PC-3 (cell line): ENCODE measurements around the gene LRRC41.

Experiments
- EZH2 ChIP-seq: fragments of 300-600 bp; sonication (generic); IDR thresholded peaks from one replicate; pipeline ENCODE4 v1.6.1; 2017; ENCODE audit warnings: antibody characterized with exemption, mild to moderate bottlenecking, low read length; ENCODE audit not compliant: unreplicated experiment
- EZH2phosphoT487 ChIP-seq: fragments of 300-600 bp; sonication (generic); IDR thresholded peaks from 2 replicates; pipeline ENCODE4 v1.6.1; 2018; ENCODE audit warnings: mild to moderate bottlenecking, antibody characterized with exemption, low read length, borderline replicate concordance
- TF ChIP-seq, protein P1 (sequence below): fragments of 300-600 bp; sonication (generic); conservative IDR thresholded peaks from 2 replicates; pipeline ENCODE4 v1.5.1; 2017; ENCODE audit warnings: antibody characterized with exemption, low read depth, mild to moderate bottlenecking, low read length

DNA sequence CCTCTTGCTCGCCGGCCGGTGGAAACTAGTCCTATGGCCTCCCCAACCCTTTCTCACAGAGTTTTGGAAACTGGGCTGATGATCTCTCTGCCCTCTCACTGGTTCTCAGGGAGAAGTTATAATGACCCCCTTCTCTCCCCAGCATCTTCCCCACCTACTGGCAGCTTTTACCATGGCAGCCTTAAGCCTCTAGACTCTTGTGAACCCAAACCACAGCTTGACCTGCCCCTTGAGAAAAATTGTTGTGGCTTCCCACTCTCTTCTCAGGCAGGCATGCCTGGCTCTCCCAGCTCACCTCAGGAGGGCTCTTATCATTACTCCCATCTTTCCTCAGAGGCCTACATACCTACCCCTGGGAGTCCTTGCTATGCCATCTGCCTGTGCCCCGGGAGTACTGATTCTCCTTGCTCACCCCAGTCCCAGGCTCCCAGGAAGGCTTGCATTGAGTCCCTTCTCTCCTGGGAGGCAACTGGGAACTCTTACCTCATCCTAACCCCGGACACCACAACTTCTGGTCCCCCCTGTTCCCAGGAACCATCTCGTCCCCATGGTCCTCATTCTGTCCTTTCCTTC lies 38.8 kb upstream of the LRRC41 start:
- TF ChIP-seq, protein P1, sequence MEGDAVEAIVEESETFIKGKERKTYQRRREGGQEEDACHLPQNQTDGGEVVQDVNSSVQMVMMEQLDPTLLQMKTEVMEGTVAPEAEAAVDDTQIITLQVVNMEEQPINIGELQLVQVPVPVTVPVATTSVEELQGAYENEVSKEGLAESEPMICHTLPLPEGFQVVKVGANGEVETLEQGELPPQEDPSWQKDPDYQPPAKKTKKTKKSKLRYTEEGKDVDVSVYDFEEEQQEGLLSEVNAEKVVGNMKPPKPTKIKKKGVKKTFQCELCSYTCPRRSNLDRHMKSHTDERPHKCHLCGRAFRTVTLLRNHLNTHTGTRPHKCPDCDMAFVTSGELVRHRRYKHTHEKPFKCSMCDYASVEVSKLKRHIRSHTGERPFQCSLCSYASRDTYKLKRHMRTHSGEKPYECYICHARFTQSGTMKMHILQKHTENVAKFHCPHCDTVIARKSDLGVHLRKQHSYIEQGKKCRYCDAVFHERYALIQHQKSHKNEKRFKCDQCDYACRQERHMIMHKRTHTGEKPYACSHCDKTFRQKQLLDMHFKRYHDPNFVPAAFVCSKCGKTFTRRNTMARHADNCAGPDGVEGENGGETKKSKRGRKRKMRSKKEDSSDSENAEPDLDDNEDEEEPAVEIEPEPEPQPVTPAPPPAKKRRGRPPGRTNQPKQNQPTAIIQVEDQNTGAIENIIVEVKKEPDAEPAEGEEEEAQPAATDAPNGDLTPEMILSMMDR: peak; percentile 40
- TF ChIP-seq EZH2phosphoT487 (no peak), EZH2 (no peak)
